GM19099 (cell line): ENCODE data around the gene RIOK1.

Experiments used
- POLR2A ChIP-seq: IDR thresholded peaks from 3 replicates; pipeline ENCODE4 v1.6.1; 2011; ENCODE audit warnings: low read depth; ENCODE audit not compliant: insufficient read length; ENCODE audit errors: extremely low read depth

The RIOK1 gene

DNA sequence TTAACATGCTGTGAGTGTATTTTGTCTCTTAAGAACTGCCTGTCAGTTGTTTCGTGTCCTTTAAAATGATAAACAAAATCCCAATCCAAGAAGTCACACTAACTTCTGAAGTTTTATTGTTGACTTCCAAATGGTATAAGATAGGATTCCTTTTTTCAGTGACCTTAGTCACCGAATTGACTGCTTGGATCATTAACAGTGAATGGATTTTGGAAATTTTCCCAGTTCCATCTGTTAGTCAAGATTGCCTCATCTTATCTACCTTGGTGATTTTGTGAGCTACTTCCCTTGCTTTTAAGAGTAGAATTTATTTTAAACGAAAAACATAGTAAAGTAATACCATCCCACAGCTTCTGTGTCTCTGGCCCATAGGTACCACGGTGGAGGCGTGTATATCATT lies 14.9 kb downstream of the RIOK1 start:
- TF ChIP-seq POLR2A, result no peak

DNA sequence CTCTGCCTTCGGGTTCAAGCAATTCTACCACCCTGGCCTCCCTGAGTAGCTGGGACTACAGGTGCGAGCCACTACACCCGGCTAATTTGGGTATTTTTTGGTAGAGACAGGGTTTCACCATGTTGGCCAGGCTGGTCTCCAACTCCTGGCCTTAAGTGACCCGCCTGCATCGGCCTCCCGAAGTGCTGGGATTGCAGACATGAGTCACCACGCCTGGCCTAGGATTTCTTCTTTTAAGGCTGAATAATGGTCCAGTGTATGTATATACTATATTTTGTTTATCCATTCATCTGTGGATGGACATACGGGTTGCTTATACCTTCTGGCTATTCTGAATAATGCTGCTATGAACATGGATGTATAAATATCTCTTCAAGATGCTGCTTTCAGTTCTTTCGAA lies 17.1 kb downstream of the RIOK1 start:
- TF ChIP-seq POLR2A, result no peak

GRCh38 chr6:7409740-7410139 lies 20.1 kb downstream of the RIOK1 start:
- TF ChIP-seq POLR2A, result no peak

DNA sequence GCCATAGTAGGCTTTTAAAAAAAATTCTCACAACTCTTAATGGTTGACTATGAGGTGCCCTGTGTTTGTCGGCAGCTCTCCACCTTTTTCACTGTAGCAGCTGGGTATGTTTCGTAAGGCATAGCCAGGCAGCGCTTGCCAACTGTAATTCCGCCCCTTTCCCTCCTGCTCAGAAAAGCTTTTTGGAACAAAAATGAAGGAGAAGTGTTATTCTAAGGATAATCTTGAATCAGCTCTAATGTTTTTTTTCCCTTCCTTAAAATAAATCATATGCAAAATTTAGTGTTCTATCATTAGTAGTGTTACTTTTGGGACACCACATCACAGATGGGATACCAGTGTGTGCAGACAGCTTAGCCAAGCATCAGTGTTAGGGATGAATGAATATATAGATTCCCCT lies 21.2 kb downstream of the RIOK1 start:
- TF ChIP-seq POLR2A, result no peak

GRCh38 chr6:7411328-7411727 lies 21.7 kb downstream of the RIOK1 start:
- TF ChIP-seq POLR2A, result no peak

DNA sequence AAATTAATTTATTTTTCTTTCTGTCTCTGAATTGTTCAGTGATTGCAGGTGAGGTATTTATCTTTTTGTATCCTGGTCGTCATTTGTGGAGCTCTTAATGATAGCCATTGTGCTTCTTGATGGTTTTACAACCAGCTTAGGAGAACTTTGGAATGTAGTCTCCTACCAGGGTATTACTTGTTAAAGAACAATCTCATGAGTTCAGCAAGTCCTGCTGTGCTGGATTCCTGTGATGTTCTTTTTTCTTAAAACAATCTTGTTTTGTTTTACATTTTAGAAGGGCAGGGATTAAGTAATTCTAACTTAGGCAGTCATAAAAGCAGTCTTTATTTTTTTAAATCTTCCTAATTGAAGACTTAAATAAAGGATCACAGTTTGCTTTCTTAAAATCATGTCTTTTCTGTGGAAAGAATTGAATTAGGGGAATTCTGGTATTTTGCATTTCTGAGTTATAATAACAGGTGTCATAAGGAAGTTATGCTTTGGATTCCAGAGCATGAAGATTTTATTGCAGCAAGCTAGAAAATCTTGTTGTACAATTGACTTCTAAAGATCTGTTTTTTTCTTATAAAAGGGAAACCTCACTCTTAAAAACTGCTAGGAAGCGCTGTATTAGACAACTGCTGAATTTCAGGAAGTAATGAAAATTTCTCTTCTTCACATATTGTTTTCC lies 23.7 kb downstream of the RIOK1 start:
- no peak for TF ChIP-seq POLR2A

DNA sequence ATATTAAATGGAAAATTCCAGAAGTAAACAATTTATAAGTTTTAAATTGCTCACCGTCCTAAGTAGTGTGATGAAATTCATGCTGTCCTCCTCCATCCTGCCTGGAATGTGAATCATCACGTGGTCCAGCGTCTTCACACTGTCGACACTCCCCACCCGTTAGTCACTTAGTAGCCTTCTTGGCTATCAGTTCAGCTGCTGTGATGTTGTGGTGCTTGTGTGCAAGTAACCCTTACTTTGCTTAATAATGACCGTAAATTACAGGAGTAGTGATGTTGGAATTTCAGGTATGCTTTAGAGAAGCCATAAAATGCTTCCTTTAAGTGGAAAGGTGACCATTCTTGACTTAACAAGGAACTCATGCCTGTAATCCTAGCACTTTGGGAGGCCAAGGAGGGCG lies 25.2 kb downstream of the RIOK1 start:
- TF ChIP-seq POLR2A, result no peak

DNA sequence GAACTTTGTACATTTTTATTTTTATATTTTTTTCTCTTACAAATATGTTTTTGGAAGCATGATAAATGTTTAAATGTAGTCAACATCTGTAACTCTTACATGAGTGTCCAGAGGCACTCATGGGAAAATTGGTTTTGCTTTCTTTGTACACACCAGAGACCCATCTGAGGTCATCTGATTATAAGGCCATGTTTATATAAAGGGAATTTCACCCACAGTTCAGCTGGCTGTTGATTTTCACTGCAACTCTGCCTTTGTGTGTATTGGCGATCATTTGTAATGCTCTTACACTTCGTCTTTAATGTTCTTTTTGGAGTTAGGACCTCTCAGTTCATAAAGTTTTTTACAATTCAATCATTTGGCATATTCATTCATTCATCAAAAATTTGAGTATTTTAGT lies 28.1 kb downstream of the RIOK1 start:
- TF ChIP-seq POLR2A, result no peak

GRCh38 chr6:7418238-7418905 lies 28.8 kb downstream of the RIOK1 start:
- TF ChIP-seq POLR2A, result no peak

GRCh38 chr6:7419065-7419464 lies 29.5 kb downstream of the RIOK1 start:
- TF ChIP-seq POLR2A, result no peak

DNA sequence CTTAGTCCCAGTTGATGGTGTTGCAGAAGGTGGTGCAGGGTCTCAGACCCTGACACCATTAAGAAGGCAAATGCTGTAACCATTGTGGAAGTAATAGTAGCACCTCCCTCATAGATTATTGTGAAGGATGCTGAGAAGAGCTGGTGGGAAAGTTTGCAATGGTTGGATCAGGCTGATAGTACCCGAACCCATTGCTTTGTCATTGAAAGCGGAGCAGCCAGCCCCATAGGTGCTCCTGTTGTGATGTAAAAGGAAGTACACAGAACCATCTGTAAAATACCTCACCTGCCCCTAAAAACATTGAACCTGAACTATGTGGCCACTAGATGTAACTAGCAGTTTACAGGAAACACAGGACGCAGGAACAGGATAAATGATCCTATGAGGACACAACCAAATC lies 31.5 kb downstream of the RIOK1 start:
- no peak for TF ChIP-seq POLR2A

DNA sequence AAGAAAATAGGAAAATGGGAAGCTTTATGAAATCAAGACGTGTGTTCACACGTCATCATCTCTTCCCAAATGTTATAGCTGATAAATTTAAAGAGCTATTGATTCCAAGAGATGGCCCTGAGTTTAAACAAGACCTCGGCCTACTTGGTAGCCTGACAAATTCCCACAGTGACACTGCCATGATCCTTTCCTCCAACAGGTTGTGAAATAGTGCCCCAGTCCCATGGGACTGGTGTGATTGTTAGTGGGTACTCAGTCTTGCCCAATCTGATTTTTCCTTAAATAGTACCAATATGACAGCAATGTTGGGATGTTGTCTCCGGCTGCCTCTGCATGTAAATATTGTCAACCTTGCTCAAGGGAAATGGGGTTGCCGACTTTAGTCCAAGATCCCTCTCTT lies 34.5 kb downstream of the RIOK1 start:
- TF ChIP-seq POLR2A, result no peak

DNA sequence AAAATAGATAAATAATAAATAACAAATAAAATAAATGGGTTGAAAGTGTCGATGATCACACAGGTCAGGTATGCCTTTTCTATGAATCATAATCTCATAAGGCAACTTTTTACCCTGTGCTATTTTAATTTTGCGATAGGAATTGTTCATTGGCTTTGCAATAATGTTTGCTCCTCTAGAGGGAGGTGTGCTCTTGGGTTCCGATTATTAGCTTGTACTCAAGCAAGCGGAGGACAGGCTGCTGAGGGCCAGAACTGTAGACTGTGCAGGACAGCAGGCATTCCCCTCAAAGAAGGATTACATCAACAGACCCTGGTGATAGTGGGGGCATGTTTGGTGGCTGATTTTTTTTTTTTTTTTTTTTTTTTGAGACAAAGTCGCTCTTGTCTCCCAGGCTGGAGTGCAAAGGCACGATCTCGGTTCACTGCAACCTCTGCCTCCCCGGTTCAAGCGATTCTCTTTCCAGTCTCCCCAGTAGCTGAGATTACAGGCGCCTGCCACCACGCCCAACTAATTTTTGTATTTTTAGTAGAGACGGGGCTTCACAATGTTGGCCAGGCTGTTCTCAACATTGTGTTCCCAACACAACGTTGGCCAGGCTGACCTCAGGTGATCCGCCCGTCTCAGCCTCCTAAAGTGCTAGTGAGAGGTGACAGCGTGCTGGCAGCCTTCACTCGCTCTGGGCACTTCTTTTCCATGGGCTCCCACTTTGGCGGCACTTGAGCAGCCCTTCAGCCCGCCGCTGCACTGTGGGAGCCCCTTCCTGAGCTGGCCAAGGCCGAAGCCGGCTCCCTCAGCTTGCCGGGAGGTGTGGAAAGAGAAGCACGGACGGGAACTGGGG lies 35.6 kb downstream of the RIOK1 start:
- no peak for TF ChIP-seq POLR2A

DNA sequence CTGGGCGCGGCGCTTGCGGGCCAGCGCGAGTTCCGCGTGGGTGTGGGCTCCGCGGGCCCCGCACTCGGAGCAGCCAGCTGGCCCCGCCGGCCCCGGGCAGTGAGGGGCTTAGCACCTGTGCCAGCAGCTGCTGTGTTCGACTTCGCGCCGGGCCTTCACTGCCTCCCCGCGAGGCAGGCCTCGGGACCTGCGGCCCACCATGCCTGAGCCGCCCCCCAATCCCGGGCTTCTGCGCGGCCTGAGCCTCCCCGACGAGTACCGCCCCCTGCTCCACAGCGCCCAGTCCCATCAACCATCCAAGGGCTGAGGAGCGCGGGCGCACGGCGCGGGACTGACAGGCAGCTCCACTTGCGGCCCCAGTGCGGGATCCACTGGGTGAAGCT lies 36.2 kb downstream of the RIOK1 start:
- TF ChIP-seq POLR2A, result no peak

DNA sequence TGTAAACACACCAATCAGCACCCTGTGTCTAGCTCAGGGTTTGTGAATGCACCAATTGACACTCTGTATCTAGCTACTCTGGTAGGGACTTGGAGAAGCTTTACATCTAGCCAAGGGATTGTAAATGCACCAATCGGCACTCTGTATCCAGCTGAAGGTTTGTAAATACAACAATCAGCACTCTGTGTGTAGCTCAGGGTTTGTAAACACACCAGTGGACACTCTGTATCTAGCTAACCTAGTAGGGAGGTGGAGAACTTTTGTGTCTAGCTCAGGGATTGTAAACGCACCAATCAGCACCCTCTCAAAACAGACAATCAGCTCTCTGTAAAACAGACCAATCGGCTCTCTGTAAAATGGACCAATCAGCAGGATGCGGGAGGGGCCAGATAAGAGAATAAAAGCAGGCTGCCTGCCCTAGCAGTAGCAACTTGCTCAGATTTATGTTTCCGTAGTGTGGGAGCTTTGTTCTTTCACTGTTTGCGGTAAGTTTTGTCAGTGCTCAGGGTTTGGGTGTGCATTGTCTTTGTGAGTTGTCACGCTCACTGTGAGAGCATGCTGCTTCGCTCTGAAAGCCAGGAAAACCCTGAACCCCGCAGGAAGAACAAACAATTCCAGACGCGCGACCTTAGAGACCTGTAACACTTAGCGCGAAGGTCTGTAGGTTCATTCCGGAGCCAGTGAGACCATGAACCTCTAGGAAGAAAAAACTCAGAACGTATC lies 37.0 kb downstream of the RIOK1 start:
- no peak for TF ChIP-seq POLR2A
